NK-92 (cell line): ENCODE results near the gene IGSF3.

Experiments
- DNase-seq: peaks from one replicate; lab custom pipeline; 2025; ENCODE audit not compliant: unreplicated experiment; lab: John Stamatoyannopoulos, UW

Gene IGSF3

GRCh38 chr1:116667575-116668105 lies at the start of gene IGSF3:
Gene IGSF3 (minus strand): TSS chr1:116667733. CDS start chr1:116666326, 1,407 bp downstream.
- no peak for DNase-seq

GRCh38 chr1:116717318-116717717 lies 49.8 kb upstream of the IGSF3 start:
- DNase-seq, result no peak

GRCh38 chr1:116716391-116716790 lies 48.9 kb upstream of the IGSF3 start:
- DNase-seq, result no peak

- no peak for DNase-seq
Observed at GRCh38 chr1:116713474-116713873, 45.9 kb upstream of the IGSF3 start.

- no peak for DNase-seq
Observed at GRCh38 chr1:116712510-116712909, 45.0 kb upstream of the IGSF3 start.

GRCh38 chr1:116711263-116711840 lies 43.8 kb upstream of the IGSF3 start:
- DNase-seq, result no peak

- no peak for DNase-seq
Observed at GRCh38 chr1:116710420-116711262, 43.1 kb upstream of the IGSF3 start.

- DNase-seq, result no peak
Observed at GRCh38 chr1:116709666-116710167, 42.2 kb upstream of the IGSF3 start.

GRCh38 chr1:116708255-116708900 lies 40.8 kb upstream of the IGSF3 start:
- DNase-seq, result no peak

GRCh38 chr1:116706841-116707240 lies 39.3 kb upstream of the IGSF3 start:
- DNase-seq, result no peak

GRCh38 chr1:116706123-116706522 lies 38.6 kb upstream of the IGSF3 start:
- DNase-seq, result no peak

GRCh38 chr1:116704278-116704677 lies 36.7 kb upstream of the IGSF3 start:
- DNase-seq, result no peak

- DNase-seq, result no peak
Observed at GRCh38 chr1:116699605-116700004, 32.1 kb upstream of the IGSF3 start.

GRCh38 chr1:116698244-116698595 lies 30.7 kb upstream of the IGSF3 start:
- no peak for DNase-seq

- DNase-seq, result no peak
Observed at GRCh38 chr1:116697548-116698243, 30.2 kb upstream of the IGSF3 start.

GRCh38 chr1:116694524-116694923 lies 27.0 kb upstream of the IGSF3 start:
- no peak for DNase-seq

GRCh38 chr1:116693759-116694480 lies 26.4 kb upstream of the IGSF3 start:
- DNase-seq, result no peak

GRCh38 chr1:116692879-116693278 lies 25.3 kb upstream of the IGSF3 start:
- DNase-seq, result no peak

GRCh38 chr1:116690849-116691406 lies 23.4 kb upstream of the IGSF3 start:
- no peak for DNase-seq

GRCh38 chr1:116690396-116690848 lies 22.9 kb upstream of the IGSF3 start:
- DNase-seq, result no peak
